Stimulated activated CD8-positive, alpha-beta memory T cell treated with anti-CD3 and anti-CD28 coated beads, Interleukin-4, amount 100 ng/mL, for 48 hours (primary cell): ENCODE measurements around the gene ARHGEF28.

Source experiments
- DNase-seq: peaks from one replicate; pipeline ENCODE4 v3.0.0-alpha.2; 2020

ARHGEF28 gene

DNA sequence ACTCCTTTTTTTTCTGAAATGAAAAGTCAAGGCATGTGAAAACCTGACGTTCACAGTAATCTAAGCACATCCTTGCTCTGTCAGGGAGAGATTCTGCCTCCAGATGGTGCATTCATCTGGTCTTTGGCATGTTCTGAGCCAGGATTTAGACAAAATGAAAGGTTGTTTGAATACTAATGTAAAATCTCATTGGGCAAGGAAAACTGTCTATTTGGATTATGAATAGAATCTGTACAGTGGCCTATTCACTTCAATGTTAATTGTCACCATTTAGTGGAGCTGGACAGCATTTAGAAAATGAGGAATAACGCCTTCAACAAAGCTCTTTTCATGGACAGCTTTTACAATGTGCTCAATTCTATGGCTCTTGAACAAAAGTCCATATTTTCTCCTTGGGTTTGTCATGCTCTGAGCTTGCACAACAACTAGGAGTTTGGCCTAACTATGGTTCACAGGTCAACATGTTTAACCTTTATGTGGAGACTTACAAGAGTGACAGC is 28.9 kb downstream of the ARHGEF28 start:
- DNase-seq: no peak

DNA sequence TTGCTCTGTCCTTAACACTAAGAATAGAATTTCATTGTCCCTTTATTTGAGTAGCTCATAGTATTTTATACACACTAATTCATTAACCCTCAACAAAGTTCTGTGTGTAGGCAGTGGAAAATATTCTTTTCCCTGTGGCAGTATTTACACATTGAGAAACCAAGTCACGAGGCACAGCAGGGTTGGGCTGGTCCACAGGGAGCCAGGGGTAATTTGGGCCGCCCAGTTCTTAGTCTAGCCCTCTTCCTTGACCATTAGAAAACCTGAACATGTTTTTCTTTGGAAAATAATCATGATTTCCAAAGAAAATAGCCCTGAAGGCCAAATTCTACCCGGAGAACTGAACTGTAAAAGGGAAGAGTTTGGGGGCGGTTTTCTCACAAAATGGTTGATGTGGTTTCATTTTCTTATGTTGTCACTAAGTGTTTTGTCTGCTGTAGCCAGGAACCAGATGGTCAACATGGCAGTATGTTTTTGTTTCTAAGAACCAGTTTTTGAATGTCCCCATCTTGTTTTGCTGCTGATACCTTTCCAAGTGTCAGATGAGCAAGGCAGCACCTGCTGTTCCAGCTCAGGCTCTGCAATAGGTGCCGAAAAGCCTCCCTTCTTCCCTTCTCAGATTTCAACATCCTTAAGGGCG is 29.6 kb downstream of the ARHGEF28 start:
- DNase-seq: no peak

DNA sequence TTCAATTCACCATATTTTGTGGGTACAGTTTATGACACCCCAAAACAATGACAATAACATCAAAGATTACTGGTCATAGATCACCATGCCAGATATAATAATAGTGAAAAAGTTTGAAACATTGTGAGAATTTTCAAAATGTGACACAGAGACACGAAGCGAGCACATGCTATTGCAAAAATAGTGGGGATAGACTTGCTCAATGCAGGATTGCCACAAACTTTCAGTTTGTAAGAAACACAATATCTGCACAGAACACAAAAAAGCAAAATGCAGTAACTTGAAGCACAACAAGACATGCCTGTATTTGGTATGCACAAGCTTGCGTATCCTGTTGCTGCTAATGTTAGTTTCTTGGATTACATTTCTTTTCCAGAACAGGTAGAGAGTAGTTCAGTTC is 35.8 kb downstream of the ARHGEF28 start:
- no peak for DNase-seq

DNA sequence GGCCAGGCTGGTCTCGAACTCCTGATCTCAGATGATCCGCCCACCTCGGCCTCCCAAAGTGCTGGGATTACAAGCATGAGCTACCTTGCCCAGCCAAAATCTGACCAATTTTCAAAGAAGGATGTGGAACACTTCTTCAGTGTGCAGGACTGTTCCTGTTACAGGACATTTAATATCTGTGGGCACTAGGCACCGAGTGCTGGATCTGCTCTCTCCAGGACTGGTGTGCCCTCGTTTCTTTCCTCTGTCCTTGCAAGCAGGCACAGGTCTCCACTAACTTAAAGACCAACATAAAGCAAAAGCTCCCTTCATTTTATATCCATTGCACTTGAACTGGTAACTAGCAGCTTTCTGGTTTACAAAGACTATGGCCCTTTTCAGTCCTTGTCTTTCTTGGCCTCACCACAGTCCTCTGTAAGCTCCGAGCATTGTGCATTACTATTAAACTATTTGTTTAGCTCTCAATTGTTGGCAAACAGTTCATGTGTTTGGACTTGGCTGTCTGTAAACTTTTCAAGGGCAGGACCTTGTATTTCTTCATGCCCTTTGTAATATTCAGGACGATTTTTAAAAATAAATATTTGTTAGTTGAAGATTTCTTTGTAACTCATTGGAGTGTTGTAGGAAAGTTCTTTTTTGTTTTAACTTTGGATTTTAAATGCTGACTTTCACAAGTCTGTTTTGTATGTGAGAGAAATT is 37.3 kb downstream of the ARHGEF28 start:
- no peak for DNase-seq

DNA sequence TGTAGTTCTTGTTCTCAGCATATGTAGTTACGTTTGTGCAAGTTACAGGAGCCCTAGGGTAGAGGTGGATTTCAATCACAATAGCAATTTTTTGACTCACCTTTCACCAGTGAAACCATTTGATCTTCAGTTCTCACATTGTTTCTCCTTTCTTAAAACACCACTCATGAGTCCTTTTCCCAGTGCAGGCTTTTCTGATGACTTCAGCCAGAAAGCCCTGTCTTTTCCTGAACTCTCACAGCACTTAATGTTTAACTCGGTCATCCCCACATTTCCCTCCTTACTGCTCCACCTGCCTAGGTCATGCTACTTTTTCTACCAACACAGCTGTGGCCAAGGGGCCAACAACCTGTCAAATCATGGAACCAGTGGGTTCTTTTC is 37.9 kb downstream of the ARHGEF28 start:
- DNase-seq: no peak

DNA sequence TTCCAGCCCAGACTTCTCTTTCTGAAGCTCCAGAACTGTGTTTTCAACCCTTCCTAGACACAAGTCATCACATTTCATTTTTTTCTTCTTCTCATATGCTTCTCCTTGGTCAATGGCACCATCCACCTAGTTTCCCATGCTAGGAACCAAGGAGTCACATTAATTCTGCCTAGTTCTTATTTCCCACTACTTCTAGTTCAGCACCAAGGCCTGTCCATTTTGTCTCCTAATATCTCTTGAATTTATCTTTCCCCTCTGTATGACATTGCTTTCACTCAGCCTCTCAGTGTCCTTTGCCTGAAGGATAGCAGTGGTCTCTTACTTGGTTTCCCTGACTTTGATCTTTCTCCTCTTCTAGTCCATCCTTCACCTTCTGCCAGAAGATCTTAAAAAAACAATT is 38.8 kb downstream of the ARHGEF28 start:
- no peak for DNase-seq

DNA sequence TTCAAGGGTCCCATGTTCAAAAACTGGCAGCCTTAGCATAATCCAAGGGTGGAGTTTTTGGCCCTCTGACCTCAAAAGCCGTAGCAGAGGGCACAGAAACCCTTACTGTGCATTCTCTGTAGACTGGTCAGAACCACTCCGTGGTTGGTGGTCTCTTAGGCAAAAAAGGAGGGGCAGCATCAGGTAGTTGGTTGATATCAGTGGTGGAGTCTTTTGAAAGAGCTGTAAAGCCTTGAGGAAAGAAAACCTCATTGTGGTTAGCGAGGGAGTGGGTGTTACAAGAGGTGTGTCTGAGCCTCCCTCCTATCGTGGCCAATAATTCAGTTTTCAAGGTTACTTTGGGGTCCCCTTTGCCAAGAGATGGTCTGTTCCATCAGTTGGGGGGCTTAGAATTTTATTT is 40.9 kb downstream of the ARHGEF28 start:
- DNase-seq: no peak

DNA sequence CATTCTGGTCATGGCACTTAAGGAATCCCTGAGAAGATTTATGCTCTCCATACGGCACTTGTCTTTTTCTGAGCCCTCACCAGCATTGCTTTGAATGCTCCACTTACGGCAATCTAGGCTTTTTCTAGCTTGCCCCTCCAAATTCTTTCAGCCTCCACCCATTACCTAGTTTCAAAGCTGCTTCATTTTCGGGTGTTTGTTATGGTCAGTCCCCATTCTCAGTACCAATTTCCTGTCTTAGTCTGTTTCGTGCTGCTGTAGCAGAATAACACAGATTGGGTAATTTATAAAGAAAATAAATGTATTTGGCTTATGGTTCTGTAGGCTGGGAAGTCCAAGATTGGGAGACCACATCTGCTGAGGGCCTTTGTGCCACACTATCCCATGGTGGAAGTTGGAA is 42.0 kb downstream of the ARHGEF28 start:
- DNase-seq: no peak

DNA sequence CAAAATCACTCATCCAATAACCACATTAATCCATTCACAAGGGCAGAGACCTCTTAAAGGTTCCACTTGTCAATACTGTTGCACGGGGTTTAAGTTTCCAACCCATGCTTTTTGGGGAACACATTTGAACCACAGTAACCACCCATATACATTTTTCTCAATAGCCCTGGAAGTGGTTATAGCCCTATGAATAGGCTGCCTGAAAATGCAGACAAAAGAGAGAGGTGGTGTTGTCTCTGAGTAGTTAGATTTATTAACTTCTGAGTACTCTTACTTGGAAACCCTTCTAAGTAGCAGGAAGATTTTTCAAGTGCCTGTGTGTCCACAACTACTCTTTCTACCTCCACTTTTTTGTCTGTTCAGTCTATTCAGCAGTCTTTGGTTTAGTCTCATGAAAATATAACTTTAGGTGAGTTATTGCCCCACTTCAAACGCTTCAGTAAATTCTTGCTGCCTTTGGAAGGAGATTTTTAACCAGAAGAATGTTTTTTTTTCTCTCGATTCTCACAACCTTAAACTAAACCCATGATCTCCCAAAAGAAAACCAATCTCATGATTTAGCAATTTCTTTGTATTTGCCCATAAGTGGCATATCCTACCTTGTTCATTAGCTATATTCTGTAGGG is 42.6 kb downstream of the ARHGEF28 start:
- DNase-seq: no peak

DNA sequence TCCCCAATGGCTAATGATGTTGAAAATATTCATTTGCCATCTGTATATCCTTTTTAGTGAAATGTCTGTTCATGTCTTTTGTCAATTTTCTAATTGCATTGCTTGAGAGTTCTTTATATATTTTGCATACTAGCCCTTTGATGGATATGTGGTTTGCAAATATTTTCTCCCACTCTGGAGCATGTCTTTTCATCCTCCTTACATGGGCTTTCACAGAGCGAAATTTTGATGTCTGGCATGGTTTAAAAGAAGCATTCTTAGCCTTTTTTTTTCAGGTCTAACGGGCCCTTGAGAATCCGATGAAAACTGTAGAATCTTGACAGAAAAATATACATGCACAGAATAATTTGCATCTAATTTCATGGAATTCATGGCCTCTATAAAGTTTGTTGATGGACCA is 44.7 kb downstream of the ARHGEF28 start:
- DNase-seq: no peak

DNA sequence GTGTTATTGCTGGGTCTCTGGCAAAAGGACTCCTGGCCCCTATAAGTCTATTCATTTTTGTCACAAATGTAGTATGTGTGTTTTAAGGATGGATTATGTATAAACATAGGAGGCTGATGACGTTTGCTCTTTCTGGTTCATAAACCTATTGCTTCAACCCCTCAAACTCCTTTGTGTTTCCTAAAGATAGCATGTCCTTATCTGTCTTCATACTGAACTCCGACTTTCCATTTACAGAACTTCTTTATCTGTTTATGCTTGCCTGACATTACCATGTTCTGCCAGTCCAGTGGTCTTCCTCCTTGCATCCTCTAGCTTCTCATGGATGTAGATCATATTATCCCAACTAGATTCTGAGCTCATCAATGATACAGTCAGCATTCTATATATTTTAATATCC is 46.1 kb downstream of the ARHGEF28 start:
- DNase-seq: no peak

DNA sequence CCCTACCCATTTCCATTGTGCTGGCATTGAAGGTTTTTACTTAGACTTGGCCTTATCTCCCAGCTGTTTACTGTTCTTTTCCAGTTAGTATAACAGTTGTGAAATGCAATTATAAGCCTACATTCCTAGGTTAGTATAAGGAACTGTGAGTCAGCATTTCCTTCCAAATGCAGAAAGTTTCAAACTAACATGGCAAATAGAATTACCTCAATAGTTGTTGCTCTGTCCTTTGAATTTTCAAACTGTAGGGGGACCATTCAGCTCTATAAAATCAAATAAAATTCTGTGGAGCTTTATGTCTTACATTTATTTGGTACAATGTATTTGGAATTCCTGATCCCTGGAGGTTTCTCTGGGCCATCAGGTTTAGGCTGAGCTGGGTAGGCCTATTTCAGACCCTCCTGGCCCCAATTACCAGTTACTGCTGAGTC is 47.2 kb downstream of the ARHGEF28 start:
- DNase-seq: no peak

DNA sequence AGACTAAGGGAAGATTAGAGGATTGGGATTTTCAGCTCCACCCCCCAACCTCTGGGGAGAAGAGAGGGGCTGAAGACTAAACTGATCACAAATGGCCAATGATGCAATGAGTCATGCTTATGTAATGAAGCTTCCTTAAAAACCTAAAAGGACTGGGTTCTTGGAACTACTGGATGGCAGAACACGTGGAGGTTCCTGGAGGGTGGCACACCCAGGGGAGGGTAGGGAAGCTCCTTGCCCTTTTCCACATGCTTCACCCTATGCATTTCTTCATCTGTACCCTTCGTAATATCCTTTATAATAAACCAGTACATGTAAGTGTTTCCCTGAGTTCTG is 48.6 kb downstream of the ARHGEF28 start:
- DNase-seq: no peak

DNA sequence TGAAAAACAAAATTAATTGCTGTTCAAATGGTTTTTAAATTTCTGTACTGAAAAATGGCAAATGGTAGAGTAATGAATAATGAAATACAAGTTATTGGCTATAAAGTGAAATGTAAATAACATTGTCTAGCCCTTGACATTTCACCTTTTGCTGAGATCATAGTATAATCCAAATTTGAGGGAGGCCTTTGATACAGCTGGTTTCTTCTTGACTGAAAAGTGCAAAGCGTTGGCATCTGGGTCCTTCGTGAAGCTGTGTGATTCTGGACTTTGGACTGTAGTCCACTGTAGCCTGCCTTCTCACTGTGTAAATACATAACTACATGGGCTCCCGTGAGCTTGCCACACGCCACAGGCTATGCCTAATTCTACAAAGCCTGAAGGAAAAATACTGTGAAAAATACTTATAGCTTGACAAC is 52.3 kb downstream of the ARHGEF28 start:
- DNase-seq: no peak

DNA sequence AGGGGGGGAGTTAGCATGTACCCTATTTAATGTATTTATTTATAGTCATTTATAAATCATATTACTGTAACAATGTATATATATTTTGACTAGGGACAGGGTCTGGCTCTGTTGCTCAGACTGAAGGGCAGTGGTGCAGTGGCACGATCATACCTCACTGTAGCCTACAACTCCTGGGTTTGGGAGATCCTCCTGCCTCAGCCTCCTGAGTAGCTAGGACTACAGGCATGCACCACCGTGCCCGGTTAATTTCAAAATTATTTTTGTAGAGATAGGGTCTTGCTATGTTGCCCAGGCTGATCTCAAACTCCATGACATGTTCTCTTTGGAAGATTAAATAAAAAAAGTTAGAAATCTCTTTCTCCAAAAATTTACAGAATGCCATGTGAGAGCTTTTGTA is 52.8 kb downstream of the ARHGEF28 start:
- DNase-seq: no peak

DNA sequence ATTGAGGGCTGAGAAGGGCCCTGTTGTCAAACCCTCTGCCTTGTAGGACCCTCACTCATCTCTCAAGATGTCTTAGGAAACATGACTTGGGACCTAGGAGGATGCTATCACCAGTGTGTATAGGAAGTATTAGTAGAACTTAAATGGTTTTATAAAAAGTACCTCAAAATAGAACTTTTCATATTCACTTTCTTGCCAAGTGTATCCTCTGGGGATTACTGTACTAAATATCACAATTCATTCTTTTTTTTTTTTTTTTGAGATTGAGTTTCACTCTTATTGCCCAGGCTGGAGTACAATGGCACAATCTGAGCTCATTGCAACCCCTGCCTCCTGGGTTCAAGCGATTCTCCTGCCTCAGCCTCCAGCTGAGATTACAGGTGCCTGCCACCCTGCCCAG is 56.2 kb downstream of the ARHGEF28 start:
- no peak for DNase-seq

DNA sequence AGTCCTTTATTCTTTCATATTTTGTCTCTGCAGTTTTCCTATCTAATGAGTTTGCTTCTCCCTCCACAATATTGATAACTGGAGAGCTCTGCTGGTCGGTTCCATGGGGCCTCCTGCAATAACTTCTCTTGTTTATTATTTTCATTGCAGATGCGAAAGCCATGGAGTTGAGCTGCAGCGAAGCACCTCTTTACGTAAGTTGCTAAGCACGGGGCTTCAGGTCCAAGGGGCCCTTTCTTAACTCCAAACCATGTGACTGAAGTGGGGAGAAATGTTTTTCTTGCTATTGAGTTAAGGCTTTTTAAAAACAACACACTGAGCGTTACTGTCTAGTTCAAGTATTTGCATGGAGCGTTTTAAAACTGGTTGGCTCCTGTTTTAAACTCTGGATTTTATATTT is 58.7 kb downstream of the ARHGEF28 start:
- no peak for DNase-seq

DNA sequence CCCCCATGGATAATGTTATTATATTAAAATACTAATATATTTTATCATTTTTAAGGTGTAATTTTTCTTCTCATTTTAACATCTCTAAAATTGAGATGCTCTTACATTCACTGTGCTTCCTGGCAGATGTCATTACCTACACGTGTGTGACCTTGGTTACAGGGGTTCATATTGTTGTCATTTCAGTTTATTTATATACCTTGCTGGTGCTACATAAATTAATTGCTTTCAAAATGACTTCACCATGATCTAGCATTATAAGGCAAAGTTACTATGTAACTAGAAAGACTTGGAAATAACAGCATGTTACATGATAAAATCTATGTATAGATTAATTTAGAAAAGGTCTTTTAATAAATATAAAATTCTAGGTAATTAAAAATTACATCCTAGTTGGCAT is 60.9 kb downstream of the ARHGEF28 start:
- DNase-seq: no peak

DNA sequence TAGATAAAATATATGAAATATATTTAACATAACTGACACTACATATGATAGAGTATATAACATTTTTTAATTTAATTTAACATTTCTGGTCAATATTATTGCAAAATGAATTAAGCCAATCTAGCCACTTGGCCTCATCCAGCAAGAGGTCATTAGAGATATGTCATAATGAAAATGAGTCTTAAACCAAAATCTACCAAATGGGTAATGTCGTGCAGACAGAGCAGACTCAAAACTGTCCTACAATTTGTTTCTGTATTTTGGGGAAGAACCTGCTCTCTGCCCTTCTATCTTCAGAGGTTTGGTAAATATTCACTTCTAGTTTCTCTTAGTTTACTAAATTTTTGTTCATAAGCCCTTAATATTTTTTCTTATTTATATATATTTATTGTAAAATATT is 61.4 kb downstream of the ARHGEF28 start:
- no peak for DNase-seq

DNA sequence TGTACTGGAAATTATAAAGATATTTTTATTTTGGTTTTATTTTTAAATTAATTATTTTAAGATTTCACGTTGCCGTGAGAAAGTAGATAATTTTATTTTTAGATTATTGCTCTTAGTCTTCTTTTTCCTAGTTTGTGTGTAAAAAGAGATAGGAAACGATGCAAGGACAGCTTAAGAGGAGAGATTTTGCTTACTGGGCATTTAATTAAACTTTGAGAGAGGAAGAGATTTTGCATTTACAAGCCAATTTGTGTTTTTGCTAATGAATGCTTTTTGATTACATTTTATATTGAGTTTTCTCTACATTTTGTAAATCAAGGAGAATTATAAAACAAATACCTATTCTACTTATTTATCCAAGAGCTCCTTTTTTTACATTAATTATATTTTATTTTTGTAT is 64.0 kb downstream of the ARHGEF28 start:
- no peak for DNase-seq

DNA sequence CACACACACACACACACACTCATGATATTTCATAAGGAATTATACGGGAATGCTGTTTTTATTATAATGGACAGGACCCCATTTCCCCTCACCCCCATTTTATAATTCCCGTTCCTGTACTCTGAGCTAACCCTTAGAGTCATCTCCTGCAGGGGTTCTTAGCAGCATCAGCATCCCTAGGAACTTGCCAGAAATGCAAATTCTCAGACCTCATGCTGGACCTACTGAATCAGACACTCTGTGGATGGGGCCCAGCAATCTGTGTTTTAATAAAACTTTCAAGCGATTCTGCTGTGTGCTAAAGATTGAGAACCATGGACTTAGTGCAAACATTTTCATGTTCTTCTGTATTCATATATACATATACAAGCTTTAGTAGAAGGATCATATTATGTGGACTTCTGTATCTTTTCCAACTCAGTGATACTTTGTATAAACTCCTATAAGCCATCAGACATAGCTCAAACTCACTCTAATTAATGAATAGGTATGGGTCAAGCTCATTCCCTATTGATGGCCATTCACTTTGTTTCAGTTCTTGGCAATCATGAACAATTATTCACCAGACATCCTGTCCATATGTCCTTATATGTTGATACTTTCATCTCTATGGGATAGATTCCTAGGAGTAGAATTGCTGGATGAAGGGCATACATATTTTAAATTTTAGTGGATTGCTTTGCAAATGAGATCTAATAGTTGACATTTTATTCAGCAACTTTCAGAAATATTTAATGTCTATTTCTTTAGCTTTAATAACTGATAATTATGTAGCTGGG is 65.5 kb downstream of the ARHGEF28 start:
- DNase-seq: no peak

DNA sequence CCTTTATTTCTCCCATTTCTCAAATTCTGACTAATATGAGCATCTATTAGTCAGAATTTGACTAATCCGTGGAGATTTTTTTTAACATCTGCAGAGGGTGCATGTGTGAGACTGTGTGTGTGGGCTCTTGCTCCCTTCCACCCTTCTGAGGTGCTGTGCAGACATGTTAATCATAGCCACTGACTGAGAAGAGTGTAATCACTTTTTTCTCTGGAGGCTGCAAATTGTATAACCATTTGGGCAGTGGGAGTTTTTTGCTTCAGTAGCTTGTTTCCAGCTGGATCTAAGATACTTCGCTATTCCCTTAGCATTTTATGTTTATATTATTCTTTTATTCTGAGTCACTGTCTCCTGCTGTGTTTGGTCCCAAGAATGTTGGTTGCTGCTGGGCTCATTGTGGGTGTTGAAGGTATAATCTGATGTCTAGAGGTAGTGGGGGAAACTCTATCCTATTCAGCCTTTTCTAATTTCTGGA is 66.2 kb downstream of the ARHGEF28 start:
- no peak for DNase-seq

DNA sequence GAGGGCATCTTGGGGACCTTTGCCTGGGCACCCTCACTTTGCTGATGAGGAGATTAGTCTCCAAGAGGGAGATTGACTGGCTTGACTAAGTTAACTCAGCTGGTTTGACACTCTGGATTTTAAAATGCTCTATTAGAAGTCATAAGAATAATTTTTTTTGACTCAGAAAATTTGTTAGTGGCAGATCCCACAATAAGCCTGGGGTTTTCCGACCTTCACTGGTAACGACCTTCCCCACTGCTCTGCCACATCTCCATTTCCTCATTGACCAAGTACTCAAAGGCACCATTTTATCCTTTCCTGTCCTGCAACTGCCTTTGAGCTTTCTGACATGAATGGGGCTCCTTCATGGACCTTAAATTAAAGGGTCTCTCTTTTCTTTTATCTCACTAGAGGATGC is 67.0 kb downstream of the ARHGEF28 start:
- DNase-seq: no peak
